CD4-positive, alpha-beta T cell (primary cell): Measurements from ENCODE around the gene LOC128125822.
"Not testable (repeated sequence)": the region's sequence is repeated elsewhere in the genome, so short reads cannot be mapped to it uniquely, and the experiment has no call there.

ENCODE experiments used
- ATAC-seq: fragments of 200-7000 bp; cut with Tn5 transposase; one replicate; pipeline ENCODE4 v1.10.0; 2022; ENCODE audit warnings: mild to moderate bottlenecking; ENCODE audit not compliant: poor library complexity
- CTCF ChIA-PET: fragments of 350-600 bp; sonication (Branson Sonifier 250); formaldehyde crosslinking; loops from one replicate; lab custom pipeline; 2021; ENCODE audit warnings: antibody characterized with exemption, inconsistent platforms; lab: Charles Lee
- POLR2A ChIA-PET: fragments of 350-600 bp; sonication (Branson Sonifier 250); formaldehyde crosslinking; loops from one replicate; lab custom pipeline; 2021; ENCODE audit warnings: antibody characterized with exemption, inconsistent platforms; lab: Charles Lee
- DNase-seq, 14 experiments: peaks; one replicate each; pipeline ENCODE4 v3.0.0-alpha.2; 2013 to 2020; ENCODE audit warnings: mixed read lengths in 2 of 14
- H3K27ac ChIP-seq, 2 donors: one replicate each; pipeline versions ENCODE4 v1.5.1 to v1.7.0; 2013; ENCODE audit warnings: low read length in 2 of 2, low read depth in 1 of 2, mild to moderate bottlenecking in 1 of 2
- H3K27me3 ChIP-seq, 2 experiments: 1 replicate in 1 of 2; 2 replicates in 1 of 2; pipeline versions ENCODE4 v1.6.1 to v1.7.0; 2013; ENCODE audit warnings: low read length in 2 of 2, control low read depth in 1 of 2, mild to moderate bottlenecking in 1 of 2, moderate library complexity in 1 of 2; ENCODE audit not compliant: insufficient read depth in 2 of 2, control insufficient read depth in 1 of 2
- H3K36me3 ChIP-seq: one replicate; pipeline ENCODE4 v1.6.1; 2013; ENCODE audit warnings: low read length, control low read depth; ENCODE audit not compliant: insufficient read depth
- H3K4me1 ChIP-seq: one replicate; pipeline ENCODE4 v1.6.1; 2013; ENCODE audit warnings: low read length, control low read depth; ENCODE audit not compliant: insufficient read depth
- H3K4me3 ChIP-seq: one replicate; pipeline ENCODE4 v1.5.1; 2013; ENCODE audit warnings: mild to moderate bottlenecking, low read length, moderate library complexity
- H3K9me3 ChIP-seq, 2 experiments: 1 replicate in 1 of 2; 2 replicates in 1 of 2; pipeline versions ENCODE4 v1.6.1 to v1.7.0; 2013; ENCODE audit warnings: low read length in 2 of 2, mild to moderate bottlenecking in 2 of 2, control low read depth in 1 of 2, moderate library complexity in 1 of 2; ENCODE audit not compliant: control insufficient read depth in 1 of 2, insufficient read depth in 1 of 2
- H3K27ac Mint-ChIP-seq: one replicate; pipeline ENCODE4 v1.8.0; 2020; ENCODE audit warnings: mixed read lengths
- H3K27me3 Mint-ChIP-seq: one replicate; pipeline ENCODE4 v1.8.0; 2021; ENCODE audit warnings: mixed read lengths
- H3K36me3 Mint-ChIP-seq: one replicate; pipeline ENCODE4 v1.8.0; 2021; ENCODE audit warnings: low read depth, mixed read lengths
- H3K4me1 Mint-ChIP-seq: one replicate; pipeline ENCODE4 v1.8.0; 2021; ENCODE audit warnings: low read depth, mixed read lengths
- H3K4me3 Mint-ChIP-seq: one replicate; pipeline ENCODE4 v1.8.0; 2020; ENCODE audit warnings: mild to moderate bottlenecking, mixed read lengths
- H3K9me3 Mint-ChIP-seq: one replicate; pipeline ENCODE4 v1.8.0; 2020; ENCODE audit warnings: mixed read lengths
- CTCF ChIP-seq: fragments of 200-600 bp; IDR thresholded peaks from one replicate; pipeline ENCODE4 v1.8.0; 2022; ENCODE audit warnings: antibody characterized with exemption, mild to moderate bottlenecking
- intact Hi-C, 2 experiments: fragments of 100-400 bp; cut with DNase I in 1 of 2; cut with micrococcal nuclease in 1 of 2; formaldehyde crosslinking; loops; one replicate each; pipeline versions ENCODE4 v1.15.1 to v1.9.0; 2023 to 2025; cut with DNase I, micrococcal nuclease

The LOC128125822 gene

GRCh38 chr6:63584125-63584514 is 11.8 kb downstream of the LOC128125822 start:
- Mint-ChIP-seq H3K27ac (no peak overlapping the region), H3K36me3 (peaks cover 41% of the 10 kb centered on the region), H3K27me3 (no peaks in the 10 kb centered on the region), H3K9me3 (no peaks in the 10 kb centered on the region), H3K4me3 (no peak overlapping the region), H3K4me1 (no peaks in the 10 kb centered on the region)
- DNase-seq, result no peak
- no peak overlapping the region for H3K27ac ChIP-seq
- POLR2A ChIA-PET, result interaction anchor here (0.8 to 1.4 kb wide), 3 partner anchors 11 to 53 kb away, joined by 3 to 5 read pairs (median 4); partner anchors contain the start of gene PHF3
- H3K4me3 ChIP-seq, result no peak overlapping the region
- no peaks in the 10 kb centered on the region for H3K4me1 ChIP-seq
- no peaks in the 10 kb centered on the region for H3K9me3 ChIP-seq
- CTCF ChIA-PET, result interaction anchor here (1.4 kb wide), 1 partner anchor 10 kb away, joined by 4 read pairs; no protein-coding TSS in a partner anchor
- no peak for ATAC-seq
- H3K27me3 ChIP-seq, result no peaks in the 10 kb centered on the region
- H3K36me3 ChIP-seq, result peaks cover 18% of the 10 kb centered on the region
- no peak for TF ChIP-seq CTCF
- intact Hi-C loops, result no loop called here

- no peaks in the 10 kb centered on the region for H3K4me1 ChIP-seq
- H3K9me3 ChIP-seq, result no peaks in the 10 kb centered on the region
- no peaks in the 10 kb centered on the region for H3K27me3 ChIP-seq
- POLR2A ChIA-PET, result interaction anchor here (1.4 kb wide), 1 partner anchor 51 kb away, joined by 4 read pairs; the partner anchor contains the start of gene PHF3
- no peak for TF ChIP-seq CTCF
- Mint-ChIP-seq H3K9me3 (no peaks in the 10 kb centered on the region), H3K27me3 (no peaks in the 10 kb centered on the region), H3K4me1 (no peaks in the 10 kb centered on the region), H3K36me3 (peaks cover 37% of the 10 kb centered on the region), H3K4me3 (no peak overlapping the region), H3K27ac (no peak overlapping the region)
- CTCF ChIA-PET, result interaction anchor here (1.4 kb wide), 1 partner anchor 10 kb away, joined by 4 read pairs; no protein-coding TSS in a partner anchor
- peaks cover 14% of the 10 kb centered on the region for H3K36me3 ChIP-seq
- DNase-seq (no peak), ATAC-seq (no peak)
- intact Hi-C loops, result no loop called here
- no peak overlapping the region for H3K4me3 ChIP-seq
- no peak overlapping the region for H3K27ac ChIP-seq
These were observed 12.3 kb downstream of the LOC128125822 start for GRCh38 chr6:63584566-63584965.

GRCh38 chr6:63585652-63586051 is 13.4 kb downstream of the LOC128125822 start:
- H3K36me3 ChIP-seq, H3K4me3 ChIP-seq, DNase-seq, CTCF ChIA-PET, H3K4me1 Mint-ChIP-seq, POLR2A ChIA-PET, H3K9me3 ChIP-seq, ATAC-seq, H3K27me3 ChIP-seq, H3K9me3 Mint-ChIP-seq, H3K27me3 Mint-ChIP-seq, H3K4me3 Mint-ChIP-seq, H3K27ac ChIP-seq, H3K4me1 ChIP-seq, H3K27ac Mint-ChIP-seq: not testable (repeated sequence)
- intact Hi-C loops, result loop anchor here in 1 of 2 experiments (5.0 kb wide), 1 partner anchor 122 kb away; no protein-coding TSS in a partner anchor
- peaks cover 26% of the 10 kb centered on the region for H3K36me3 Mint-ChIP-seq

- Histone ChIP-seq H3K4me1 (no peaks in the 10 kb centered on the region), H3K27me3 (no peaks in the 10 kb centered on the region), H3K4me3 (no peak overlapping the region), H3K9me3 (no peaks in the 10 kb centered on the region), H3K27ac (no peak overlapping the region), H3K36me3 (no peaks in the 10 kb centered on the region)
- H3K27ac Mint-ChIP-seq, result no peak overlapping the region
- no peaks in the 10 kb centered on the region for H3K36me3 Mint-ChIP-seq
- H3K27me3 Mint-ChIP-seq, result peaks cover 12% of the 10 kb centered on the region
- no peak for ATAC-seq
- H3K4me3 Mint-ChIP-seq, result no peak overlapping the region
- intact Hi-C loops, result loop anchor here in 1 of 2 experiments (5.0 kb wide), 1 partner anchor 117 kb away; no protein-coding TSS in a partner anchor
- H3K4me1 Mint-ChIP-seq, result no peaks in the 10 kb centered on the region
- ChIA-PET CTCF (no interaction called here), POLR2A (no interaction called here)
- no peaks in the 10 kb centered on the region for H3K9me3 Mint-ChIP-seq
- TF ChIP-seq CTCF, result no peak
- no peak for DNase-seq
These were observed 17.7 kb downstream of the LOC128125822 start for GRCh38 chr6:63589952-63590411.
